ENCODE measurements around the gene GRM7. TPM values are rescaled to one million over a fixed set of nuclear protein-coding genes. Genes with fewer than 3 reads are reported as not detected.

GRM7 gene
- total and polyA plus RNA-seq, 2 experiments from 2014 or later = 1.7 to 2.7 TPM

GRCh38 chr3:7357101-7357500, 496.2 kb downstream of the GRM7 start:
- no peaks in the 10 kb centered on the region for H4K20me1 ChIP-seq (ENCODE audit: insufficient read depth, poor library complexity, severe bottlenecking)
- H3K9me2 ChIP-seq (replicated peaks; ENCODE audit: insufficient read depth) = no peaks in the 10 kb centered on the region
- DNase-seq (ENCODE audit: low spot score) = no peak
- no peaks in the 10 kb centered on the region for H3K4me1 ChIP-seq (ENCODE audit: insufficient read depth)
- no peaks in the 10 kb centered on the region for H3K36me3 ChIP-seq (replicated peaks; ENCODE audit: insufficient read depth, low read depth)
- no peak for TF ChIP-seq EZH2phosphoT487 (IDR thresholded peaks at IDR 0.05; ENCODE audit: low read depth, severe bottlenecking, unreplicated experiment)
- no peak for TF ChIP-seq EZH2 (IDR thresholded peaks at IDR 0.05; ENCODE audit: borderline replicate concordance)
- no peak for TF ChIP-seq CTCF (IDR thresholded peaks at IDR 0.05; ENCODE audit: poor library complexity)
- no peaks in the 10 kb centered on the region for H3K79me2 ChIP-seq
- no peaks in the 10 kb centered on the region for H3K27me3 ChIP-seq
- no peak overlapping the region for H3K27ac ChIP-seq
- H3K9me3 ChIP-seq (ENCODE audit: low read depth) = no peaks in the 10 kb centered on the region
- WGBS (ENCODE audit: low lambda C conversion rate, missing lambda C conversion rate) = 91% methylated on average over 1 of the region's 1 CpG
- H2AFZ ChIP-seq = no peak overlapping the region
- H3K4me3 ChIP-seq = no peak overlapping the region
- H3K4me2 ChIP-seq = no peak overlapping the region

GRCh38 chr3:7367968-7368367, 507.1 kb downstream of the GRM7 start:
- Histone ChIP-seq H4K20me1 (ENCODE audit: insufficient read depth, poor library complexity, severe bottlenecking) (no peaks in the 10 kb centered on the region), H3K4me2 (no peak overlapping the region), H3K79me2 (no peaks in the 10 kb centered on the region), H2AFZ (no peak overlapping the region), H3K9me2 (replicated peaks; ENCODE audit: insufficient read depth) (no peaks in the 10 kb centered on the region), H3K9me3 (ENCODE audit: low read depth) (no peaks in the 10 kb centered on the region), H3K4me3 (no peak overlapping the region), H3K36me3 (replicated peaks; ENCODE audit: insufficient read depth, low read depth) (no peaks in the 10 kb centered on the region), H3K27me3 (no peaks in the 10 kb centered on the region), H3K4me1 (ENCODE audit: insufficient read depth) (no peaks in the 10 kb centered on the region), H3K27ac (no peak overlapping the region)
- TF ChIP-seq EZH2 (IDR thresholded peaks at IDR 0.05; ENCODE audit: borderline replicate concordance) = no peak
- no peak for TF ChIP-seq EZH2phosphoT487 (IDR thresholded peaks at IDR 0.05; ENCODE audit: low read depth, severe bottlenecking, unreplicated experiment)
- TF ChIP-seq CTCF (IDR thresholded peaks at IDR 0.05; ENCODE audit: poor library complexity) = no peak
- WGBS (ENCODE audit: low lambda C conversion rate, missing lambda C conversion rate) = 42% methylated on average over 1 of the region's 1 CpG
- DNase-seq (ENCODE audit: low spot score) = no peak

GRCh38 chr3:7368597-7368996, 507.7 kb downstream of the GRM7 start:
- TF ChIP-seq EZH2phosphoT487 (IDR thresholded peaks at IDR 0.05; ENCODE audit: low read depth, severe bottlenecking, unreplicated experiment) = no peak
- no peak for TF ChIP-seq EZH2 (IDR thresholded peaks at IDR 0.05; ENCODE audit: borderline replicate concordance)
- TF ChIP-seq CTCF (IDR thresholded peaks at IDR 0.05; ENCODE audit: poor library complexity) = no peak
- Histone ChIP-seq H3K4me2 (no peak overlapping the region), H3K36me3 (replicated peaks; ENCODE audit: insufficient read depth, low read depth) (no peaks in the 10 kb centered on the region), H4K20me1 (ENCODE audit: insufficient read depth, poor library complexity, severe bottlenecking) (no peaks in the 10 kb centered on the region), H2AFZ (no peak overlapping the region), H3K27ac (no peak overlapping the region), H3K79me2 (no peaks in the 10 kb centered on the region), H3K4me1 (ENCODE audit: insufficient read depth) (no peaks in the 10 kb centered on the region), H3K9me3 (ENCODE audit: low read depth) (no peaks in the 10 kb centered on the region), H3K4me3 (no peak overlapping the region), H3K9me2 (replicated peaks; ENCODE audit: insufficient read depth) (no peaks in the 10 kb centered on the region), H3K27me3 (no peaks in the 10 kb centered on the region)
- 69% methylated on average over 2 of the region's 2 CpGs for WGBS (ENCODE audit: low lambda C conversion rate, missing lambda C conversion rate)
- DNase-seq (ENCODE audit: low spot score) = no peak
